Sigmoid colon (tissue), 3 donors: ENCODE measurements around the gene DES.

ENCODE experiments used
- POLR2A ChIP-seq, 2 donors: fragments of 450-650 bp; IDR thresholded peaks; one replicate each; pipeline ENCODE4 v1.6.1; 2016; ENCODE audit warnings: antibody characterized with exemption in 2 of 2, mild to moderate bottlenecking in 2 of 2, moderate library complexity in 2 of 2
- TF ChIP-seq, protein P1 (sequence below), 4 experiments: fragments of 450-650 bp in 3 of 4; fragments of 200-600 bp in 1 of 4; IDR thresholded peaks; one replicate each; pipeline ENCODE4 v1.5.1; 2016 to 2019; ENCODE audit warnings: antibody characterized with exemption in 4 of 4, mild to moderate bottlenecking in 3 of 4, moderate library complexity in 2 of 4

DNA sequence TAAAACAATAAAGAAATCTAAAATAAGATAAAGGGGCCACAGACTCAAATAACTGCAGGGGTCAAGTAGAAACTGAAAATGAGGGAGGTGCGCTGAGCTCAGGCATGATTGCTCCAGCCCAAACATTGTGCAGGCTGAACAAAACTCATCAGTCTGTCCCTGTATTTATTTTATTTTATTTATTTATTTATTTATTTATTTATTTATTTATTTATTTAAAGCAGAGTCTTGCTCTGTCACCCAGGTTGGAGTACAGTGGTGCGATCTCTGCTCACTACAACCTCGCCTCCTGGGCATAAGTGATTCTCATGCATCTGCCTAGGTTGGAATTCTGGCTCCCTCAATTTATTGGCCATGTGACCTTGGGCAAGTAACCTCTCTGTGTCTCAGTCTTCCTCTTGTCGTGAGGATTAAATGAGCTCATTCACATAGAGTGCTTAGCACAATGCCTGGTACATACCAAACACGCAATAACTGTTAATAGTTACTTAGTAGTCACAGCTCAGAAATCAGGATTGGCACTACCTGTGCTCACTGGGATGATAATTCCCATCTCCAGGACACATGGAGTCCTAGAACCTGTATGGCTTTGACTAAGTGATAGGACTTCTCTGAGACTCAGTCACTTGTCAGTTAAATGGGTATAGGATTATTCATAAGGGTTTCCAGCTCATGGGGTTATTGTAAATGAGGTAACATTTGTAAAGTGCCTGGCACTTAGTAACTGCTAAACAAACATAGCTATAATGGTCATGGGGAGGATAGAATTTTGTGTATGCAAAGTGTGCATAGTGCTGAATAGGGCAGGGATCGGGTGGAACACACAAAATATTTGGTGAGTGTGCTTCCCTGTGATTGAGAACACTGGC is 22.4 kb downstream of the DES start:
- TF ChIP-seq POLR2A (IDR thresholded peaks at IDR 0.05) = no peak
- TF ChIP-seq, protein P1, sequence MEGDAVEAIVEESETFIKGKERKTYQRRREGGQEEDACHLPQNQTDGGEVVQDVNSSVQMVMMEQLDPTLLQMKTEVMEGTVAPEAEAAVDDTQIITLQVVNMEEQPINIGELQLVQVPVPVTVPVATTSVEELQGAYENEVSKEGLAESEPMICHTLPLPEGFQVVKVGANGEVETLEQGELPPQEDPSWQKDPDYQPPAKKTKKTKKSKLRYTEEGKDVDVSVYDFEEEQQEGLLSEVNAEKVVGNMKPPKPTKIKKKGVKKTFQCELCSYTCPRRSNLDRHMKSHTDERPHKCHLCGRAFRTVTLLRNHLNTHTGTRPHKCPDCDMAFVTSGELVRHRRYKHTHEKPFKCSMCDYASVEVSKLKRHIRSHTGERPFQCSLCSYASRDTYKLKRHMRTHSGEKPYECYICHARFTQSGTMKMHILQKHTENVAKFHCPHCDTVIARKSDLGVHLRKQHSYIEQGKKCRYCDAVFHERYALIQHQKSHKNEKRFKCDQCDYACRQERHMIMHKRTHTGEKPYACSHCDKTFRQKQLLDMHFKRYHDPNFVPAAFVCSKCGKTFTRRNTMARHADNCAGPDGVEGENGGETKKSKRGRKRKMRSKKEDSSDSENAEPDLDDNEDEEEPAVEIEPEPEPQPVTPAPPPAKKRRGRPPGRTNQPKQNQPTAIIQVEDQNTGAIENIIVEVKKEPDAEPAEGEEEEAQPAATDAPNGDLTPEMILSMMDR (IDR thresholded peaks at IDR 0.05) = no peak
